IPS DF 4.7 (cell line): ENCODE measurements around the gene TTLL1.
"Not testable (repeated sequence)": the region's sequence is repeated elsewhere in the genome, so short reads cannot be mapped to it uniquely, and the experiment has no call there.

Experiments used
- DNase-seq: peaks from one replicate; pipeline ENCODE4 v3.0.0-alpha.2; 2013; ENCODE audit warnings: low spot score; ENCODE audit errors: extremely low read depth

Gene TTLL1

DNA sequence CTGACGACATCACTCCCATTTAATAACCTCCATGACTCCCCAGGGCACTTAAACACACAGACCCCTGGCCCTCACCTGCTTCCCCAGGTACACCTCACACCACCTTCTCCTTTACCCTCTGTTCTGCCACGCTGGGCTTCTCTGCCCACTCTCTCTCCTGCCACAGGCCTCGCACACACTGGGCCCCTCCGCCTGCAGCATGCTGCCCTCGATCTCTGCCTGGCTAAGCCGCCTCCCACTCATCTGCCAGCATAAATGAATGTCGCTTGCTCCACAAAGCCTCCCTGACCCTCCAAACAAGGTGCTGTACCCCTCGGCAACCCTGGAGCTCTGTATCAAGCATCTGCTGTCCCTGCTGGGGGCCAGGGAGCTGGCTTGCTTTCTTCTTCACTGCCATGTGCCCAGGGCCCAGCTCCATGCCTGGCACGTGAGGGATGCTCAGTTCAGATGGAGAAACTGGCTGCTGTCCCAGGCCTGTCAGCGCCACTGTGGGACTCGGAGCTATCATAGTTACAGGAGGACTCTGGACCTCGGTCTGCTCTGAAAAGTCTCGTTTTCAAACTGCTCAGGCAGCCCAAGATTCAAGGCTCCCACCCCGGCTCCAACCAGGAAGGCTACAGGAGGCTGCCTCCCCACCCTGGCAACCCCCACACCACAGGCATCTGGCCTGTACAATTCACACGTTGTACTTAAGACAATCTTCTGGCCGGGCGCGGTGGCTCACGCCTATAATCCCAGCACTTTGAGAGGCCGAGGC, 11.9 kb downstream of the TTLL1 start:
- no peak for DNase-seq

DNA sequence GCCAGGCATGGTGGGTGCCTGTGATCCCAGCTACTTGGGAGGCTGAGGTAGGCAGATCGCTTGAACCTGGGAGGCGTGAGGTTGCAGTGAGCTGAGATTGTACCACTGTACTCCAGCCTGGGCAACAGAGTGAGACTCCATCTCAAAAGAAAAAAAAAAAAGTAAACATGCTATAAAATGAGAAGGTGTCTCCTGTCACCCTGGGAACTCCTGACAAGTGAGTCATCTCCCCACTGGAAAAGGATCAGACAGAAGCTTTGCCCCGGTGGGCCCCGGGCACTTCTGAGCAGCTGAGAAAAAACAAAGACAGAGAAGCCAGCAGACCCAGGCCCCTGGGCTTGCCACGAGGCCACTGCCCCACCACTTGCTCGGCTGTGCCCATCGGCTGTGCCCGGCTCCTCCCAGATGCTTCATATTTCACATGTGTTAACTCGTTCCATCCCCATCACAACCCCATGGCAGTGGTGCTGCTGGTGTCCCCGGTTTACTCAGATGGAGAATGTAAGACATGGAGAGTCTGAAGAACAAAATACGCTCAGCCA, 22.3 kb downstream of the TTLL1 start:
- DNase-seq, result no peak

DNA sequence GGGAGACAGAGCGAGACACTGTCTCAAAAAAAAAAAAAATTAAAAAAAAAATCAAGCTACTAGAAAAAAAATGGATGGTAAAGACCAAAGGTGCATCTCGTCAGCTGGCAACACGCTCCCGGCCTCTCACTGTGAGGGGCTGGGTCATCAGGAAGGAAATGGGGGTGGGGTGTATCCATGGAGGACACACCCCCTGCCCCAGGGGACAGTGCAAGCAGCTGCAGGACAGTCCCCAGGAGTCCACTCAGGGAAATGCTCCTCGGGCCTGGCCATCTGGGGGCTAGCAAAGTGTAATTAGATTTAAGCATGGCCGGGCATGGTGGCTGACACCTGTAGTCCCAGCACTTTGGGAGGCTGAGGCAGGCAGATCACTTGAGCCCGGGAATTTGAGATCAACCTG, 23.1 kb downstream of the TTLL1 start:
- DNase-seq, result no peak

DNA sequence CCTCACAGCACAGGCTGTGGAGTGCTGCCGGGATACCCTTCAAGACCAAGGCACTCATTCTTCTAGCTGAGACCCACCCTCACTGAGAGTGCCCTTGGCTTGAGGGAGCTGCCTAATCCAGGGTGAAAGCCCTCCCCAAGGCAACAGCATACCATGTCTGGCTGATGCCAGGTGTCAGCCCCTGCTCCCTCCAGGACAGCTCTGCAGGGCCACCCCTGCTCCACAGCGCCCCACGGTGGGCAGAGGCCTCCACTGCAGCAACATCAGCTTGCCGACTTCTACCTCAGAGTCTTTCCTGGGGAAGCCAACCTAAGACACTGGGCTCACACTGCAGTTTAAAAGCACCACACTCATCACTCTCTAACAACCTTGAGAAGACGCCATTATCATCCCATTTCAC, 29.0 kb downstream of the TTLL1 start:
- DNase-seq, result no peak

DNA sequence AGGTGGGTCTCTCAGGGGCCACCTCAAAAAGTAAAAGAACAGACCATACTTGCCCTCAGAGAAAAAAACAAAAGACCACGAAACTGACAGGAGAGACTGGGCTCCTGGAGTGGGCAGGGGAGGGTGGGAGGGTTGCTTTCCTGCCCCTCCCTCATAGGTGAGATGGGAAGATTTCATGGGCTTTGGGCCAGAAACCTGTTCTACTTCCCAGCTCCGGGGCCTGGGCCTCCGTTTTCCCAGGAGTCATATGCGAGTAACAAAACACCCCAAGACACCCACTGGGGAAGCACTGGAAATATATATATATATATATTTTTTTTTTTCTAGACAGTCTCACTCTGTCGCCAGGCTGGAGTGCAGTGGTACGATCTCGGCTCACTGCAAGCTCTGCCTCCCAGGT, 31.6 kb downstream of the TTLL1 start:
- no peak for DNase-seq

DNA sequence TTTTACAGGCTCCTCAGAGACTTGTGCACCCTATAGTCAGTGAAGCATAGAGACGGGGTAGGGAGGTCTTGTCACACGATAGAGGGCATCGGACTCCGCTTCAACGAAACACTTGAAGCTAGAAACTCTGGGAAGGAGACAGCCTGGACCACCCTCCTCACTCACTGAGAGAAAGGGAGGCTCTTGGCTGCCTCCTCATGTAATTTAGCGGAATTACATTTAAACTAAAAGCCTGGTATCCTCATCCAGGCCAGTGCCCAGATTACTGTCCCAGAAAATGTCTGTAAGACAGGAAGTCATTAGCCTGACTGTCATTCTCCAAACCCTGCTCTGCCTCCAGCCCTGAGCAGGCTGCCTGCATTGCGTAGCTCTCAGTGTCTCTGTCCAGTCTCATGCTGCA, 36.0 kb downstream of the TTLL1 start:
- no peak for DNase-seq

DNA sequence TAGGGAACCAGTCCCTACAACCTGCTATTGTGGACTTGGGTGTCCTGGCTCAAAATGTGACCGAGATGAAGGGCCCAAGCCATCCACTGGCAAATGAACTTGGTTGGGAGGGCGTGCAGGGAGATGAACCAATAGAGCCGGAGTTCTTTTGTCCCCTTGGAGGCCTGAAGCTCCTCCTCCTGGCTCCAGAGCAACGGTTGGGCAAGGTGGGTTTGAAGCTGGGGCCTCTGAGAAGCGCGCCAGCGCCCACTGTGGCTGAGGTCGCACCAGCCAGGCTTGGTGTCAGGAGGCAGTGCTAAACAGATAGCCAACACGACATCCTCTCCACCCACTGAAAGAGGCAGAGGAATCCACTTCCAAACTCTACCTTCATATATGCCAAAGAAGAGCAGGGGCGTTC, 38.2 kb downstream of the TTLL1 start:
- peak; percentile 41 for DNase-seq

DNA sequence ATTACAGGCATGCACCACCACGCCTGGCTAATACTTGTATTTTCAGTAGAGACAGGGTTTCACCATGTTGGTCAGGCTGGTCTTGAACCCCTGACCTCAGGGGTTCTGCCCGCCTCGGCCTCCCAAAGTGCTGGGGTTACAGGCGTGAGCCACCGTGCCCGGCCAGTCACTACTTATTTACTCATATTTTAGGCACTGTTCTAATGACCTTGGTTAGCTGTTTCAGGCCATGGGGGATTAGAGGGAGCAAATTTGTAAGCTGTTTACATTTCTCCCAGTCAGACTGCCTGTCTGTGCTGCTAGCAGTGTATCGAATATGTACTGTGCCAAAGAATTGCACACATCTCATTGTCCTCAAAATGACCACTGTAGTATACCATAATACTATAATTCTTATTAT, 41.6 kb downstream of the TTLL1 start:
- DNase-seq, result no peak

DNA sequence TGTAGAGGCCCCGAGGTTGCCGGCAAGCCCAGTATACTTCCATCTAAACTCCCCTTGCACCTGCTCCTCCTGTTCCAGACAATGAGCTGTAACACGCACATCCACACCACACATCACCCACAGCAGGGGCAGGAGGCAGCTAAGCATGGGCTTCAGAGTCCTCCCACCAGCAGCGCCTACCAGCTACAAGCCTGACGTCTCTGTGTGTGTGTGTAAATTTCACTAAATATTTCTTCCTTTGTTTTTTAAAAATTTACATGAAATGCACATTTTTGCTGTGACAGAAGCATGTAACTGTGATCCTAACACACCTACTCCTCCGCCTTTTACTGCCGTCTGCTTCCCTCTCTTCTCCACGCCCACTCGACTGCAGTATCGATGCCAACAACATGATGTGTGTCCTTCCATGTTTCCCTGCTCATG, 44.9 kb downstream of the TTLL1 start:
- no peak for DNase-seq

DNA sequence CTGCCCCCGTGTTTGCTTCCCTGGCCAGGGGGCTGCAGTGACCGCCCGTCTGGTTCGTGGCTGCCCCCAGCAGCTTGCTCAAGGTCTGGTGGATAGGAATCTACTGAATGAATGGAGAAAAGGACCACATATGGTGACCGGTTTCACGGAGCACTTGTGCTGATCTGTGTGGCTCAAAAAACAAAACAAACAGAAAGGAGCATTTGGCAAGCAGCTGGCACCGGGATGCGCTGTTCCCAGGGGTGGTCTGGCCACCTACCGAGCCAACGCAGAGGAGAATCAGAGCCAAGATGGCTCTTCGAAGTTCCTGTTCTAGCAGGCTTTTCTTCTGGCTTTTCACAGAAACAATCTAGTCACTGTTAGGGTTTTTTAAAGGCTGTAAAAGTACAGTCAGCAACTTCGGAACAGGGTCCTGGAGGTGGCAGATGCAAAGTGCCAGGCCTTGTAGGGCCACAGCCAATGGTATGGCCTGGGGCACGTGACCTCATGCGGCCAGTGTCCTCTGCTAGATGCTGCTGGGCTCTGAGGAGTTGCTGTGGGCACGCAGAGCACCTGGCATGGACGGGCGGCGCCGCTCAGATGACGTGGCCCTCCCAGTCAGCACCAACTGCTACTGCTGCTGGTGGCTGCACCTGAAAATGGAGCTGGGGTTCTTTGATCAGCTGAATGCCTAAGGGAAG, 47.0 kb downstream of the TTLL1 start:
- DNase-seq, result no peak

DNA sequence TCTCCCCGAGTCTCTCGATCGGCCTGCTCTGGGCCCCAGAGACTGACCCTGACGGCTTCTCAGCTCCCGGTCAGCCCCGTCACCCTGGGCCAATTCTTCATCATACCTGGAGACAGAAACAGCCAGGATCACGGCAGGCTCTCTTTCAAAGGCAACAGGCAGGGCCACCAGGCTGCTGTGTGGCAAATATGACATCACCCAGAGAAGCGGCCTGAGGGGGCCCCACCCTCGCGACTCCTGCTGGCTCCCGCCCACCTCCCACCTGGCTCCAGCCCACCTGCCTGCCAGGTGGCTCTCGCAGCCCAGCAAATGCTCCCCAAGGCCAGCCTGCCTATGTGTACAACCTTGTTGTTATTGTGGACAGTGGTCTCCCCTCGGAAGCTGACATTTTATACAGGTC, 49.4 kb downstream of the TTLL1 start:
- DNase-seq, result no peak

DNA sequence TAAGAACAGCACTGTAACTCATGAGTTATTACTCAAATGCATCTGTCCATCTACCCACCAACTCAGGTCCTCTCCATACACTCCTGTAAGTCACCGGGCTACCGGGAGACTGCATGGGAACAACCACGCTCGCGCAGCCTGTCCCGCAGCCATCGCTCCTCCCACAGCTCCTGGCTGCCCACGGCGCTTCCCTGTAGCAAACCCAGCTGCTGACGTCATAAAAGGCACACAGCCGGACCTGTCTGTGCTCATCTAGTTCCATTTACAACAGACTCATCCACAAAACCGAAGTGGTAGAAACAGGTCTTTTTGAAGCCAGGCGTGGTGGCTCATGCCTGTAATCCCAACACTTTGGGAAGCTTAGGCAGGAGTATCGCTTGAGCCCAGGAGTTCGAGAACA, 50.9 kb downstream of the TTLL1 start:
- no peak for DNase-seq

DNA sequence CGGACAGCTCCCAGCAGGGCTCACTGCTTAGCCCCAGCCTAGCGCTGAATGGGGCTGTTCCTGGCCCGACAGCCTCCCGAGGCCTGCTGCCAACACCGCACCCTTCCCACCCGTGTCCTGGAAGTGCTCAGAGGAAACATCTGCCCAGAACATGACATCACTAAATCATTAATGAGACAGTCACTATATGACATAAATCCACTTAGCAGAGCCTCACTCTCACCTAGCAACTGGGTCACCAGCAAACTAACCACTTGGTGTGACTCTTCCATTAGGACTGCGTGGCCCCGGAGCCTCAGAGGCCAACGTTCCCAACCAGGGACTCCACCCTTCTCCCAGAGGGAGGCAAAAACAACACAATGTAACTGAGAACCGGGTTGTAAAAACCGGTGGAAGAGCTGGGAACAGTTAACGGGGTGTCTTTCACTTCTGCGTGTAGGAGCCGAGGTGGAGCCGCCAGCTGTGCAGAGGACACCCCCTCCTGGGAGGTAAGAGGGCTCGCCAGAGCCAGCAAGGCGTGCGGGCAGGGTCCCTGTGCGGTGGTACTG, 52.8 kb downstream of the TTLL1 start:
- no peak for DNase-seq

DNA sequence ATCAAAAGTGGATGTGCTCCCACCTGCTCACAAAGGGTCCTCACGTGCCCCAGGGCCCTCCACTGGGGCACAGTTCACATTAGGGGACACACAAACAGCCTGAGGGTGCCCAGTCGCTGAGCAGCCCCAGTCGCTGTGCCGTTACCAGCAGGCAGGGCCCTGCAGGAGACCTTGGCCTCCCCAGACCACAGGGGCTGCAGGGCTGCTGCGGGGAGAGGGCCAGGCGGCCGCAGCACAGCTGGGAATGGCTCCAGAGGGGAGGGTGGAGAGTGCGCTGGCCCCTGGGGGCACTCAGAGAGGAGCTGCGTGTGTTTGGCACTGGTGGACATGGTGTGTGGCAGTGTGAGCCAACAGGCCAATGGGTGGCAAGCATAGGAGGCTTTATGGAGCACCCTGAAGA, 53.9 kb downstream of the TTLL1 start:
- no peak for DNase-seq

DNA sequence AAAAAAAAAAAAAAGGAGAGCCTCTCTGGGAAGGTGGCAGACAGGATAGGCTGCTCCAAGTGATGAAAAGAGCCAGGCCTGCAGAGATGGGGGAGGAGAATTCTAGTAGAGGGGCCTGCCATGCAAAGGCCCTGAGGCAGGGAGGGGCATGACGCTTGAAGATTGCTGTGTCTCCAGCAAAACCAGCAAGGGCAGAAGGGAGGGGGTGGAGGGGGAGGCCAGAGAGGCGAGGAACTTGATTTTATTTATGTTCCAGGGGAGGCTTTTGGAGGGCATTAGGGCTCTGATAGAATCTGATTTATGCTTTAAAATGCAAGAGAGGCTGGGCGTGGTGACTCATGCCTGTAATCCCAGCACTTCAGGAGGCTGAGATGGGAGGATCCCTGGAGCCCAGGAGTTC, 57.6 kb downstream of the TTLL1 start:
- DNase-seq, result no peak

DNA sequence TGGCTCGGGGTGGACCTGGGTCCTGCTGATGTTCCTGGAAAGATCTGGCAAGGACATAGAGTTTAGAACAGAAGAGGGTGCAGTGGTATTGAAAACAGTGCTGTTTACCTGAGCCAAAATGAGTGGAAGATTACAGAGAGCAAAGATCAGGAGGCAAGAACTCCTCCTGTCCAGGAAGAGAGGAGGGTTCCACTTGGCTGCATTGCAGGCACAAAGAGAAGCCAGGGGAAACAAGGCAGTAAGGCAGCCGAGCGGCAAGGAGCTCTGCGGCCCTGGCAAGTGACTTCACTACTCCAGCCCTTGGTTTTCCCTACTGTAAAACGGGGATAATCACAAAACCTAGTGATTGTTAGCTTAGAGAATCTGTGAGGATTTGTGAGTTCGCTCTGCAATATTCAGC, 70.6 kb downstream of the TTLL1 start:
- no peak for DNase-seq

DNA sequence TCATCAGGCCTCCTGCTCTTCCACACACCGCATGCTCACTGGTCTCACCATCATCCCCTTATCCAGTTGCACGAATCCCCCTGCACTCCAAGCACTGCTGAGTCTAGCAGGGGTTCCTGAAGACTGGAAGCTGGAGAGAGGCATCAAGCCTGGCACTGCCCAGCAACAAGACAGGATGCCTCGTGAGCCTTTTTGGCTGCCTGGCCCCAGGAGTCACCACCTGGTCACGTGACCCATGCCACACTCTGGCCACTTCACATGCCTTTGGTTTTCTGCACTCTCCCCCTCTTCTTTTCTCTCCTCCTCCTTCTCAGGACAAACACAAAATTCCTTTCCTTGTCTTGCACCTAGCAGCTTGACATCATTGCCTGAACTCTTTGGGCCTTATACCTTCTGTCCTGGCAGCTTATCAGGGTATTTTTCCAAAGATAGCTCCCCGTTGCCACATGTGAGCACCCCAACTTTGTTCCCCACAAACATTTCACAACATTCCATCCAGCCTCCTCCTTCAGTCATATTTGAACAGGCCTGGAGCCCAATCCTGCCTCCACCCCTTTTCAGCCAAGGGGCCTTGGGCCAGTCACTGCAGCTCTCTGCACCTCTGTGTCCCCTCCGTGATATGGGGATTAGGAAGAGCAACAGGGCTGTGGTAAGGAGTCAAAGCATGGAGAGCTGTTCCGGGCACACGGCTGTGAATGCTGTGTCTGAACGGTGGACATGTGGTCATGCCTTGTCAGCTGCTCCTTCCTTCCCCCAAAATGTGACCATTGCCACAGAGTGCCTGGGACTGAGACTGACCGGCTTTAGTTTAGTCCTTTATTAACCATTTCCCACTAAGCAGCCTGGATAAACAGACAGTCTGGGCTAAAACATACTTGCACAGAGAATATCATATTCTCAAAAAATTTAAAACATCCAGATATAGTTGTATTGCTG, 71.4 kb downstream of the TTLL1 start:
- no peak for DNase-seq

DNA sequence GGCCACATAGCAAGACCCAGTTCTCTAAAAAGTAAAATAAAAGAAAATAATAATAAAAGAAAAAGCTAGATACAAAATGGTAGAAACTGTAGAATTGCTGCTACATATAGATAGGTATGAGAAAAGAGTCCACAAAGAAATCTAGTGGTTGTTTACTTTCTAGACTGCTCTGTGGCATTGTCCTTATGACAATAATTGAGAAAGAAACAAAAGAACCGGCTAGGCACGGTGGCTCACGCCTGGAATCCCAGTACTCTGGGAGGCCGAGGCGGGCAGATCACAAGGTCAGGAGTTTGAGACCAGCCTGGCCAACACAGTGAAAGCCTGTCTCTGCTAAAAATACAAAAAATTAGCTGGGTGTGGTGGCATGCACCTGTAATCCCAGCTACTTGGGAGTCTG, 73.0 kb downstream of the TTLL1 start:
- not testable (repeated sequence) for DNase-seq

DNA sequence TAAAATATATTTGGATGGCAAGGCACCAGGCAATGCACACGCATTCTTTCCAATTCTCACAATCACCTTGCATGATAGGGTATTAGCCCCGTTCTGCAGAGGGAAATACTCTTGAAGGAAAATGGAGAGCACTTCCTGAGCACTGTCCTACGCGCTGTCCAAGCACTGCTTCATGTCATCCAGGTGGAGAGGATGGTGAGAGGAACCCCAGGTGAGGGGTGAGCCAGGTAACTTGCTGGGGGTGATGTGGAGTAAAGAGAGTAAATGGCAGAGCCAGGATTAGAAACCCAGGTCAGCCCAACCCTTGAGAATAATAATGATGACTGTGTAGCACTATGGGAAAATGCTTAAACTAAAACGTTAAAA, 73.5 kb downstream of the TTLL1 start:
- DNase-seq, result no peak

DNA sequence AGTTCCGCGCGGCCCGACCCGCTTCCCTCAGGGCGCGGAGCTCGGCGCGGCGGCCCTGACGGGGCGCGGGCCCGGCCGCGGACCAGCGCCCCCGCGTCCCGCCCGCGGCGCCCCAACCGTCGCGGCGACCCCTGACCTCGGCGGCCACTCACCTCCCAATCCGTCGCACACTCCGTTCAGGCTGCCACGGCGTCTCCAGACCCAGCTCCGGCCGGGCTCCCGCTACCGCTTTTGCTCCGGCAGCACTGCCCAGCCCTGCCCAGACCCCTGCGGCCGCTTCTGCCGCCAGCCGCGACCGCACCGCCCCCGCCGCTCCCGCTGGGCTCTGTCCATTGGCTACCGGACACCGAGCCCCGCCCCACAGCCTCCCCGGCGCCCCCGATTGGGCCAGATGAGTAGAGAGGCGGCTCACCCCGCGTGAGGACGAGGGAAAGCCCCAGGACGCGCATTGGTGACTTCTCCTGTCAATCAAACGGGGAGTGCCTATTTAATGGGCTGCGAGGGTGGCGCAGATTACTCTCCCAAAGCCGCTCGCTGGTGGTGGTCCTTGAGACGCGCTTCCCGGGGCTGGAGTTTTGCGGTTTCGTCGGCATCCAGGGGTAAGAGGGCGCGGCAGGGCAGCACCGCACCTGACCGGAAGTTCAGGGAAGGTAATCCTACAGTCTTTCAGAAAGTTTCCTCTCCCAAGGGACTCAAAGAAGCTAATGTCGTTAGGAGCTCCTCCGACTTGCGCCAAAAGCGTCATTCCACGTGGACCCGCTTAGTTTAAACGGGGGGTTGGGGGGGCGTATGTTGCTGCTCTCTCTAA, 74.1 kb downstream of the TTLL1 start, which contains the start of gene PACSIN2:
Gene PACSIN2 (minus strand): TSS at position 281 of the 808 bp plus-strand sequence. CDS start 103,069 bp downstream, outside the sequence.
- DNase-seq, result peak; percentile 85
